SKM-1 (cell line): Measurements from ENCODE around the gene IDI1.
"Not testable (repeated sequence)": the region's sequence is repeated elsewhere in the genome, so short reads cannot be mapped to it uniquely, and the experiment has no call there.

ENCODE experiments used
- DNase-seq: peaks from one replicate; lab custom pipeline; 2025; ENCODE audit not compliant: unreplicated experiment; lab: John Stamatoyannopoulos, UW

The IDI1 gene

GRCh38 chr10:1064964-1065247 lies 16.0 kb upstream of the IDI1 start:
- no peak for DNase-seq

GRCh38 chr10:1063232-1063865 lies 14.4 kb upstream of the IDI1 start:
- DNase-seq = no peak

GRCh38 chr10:1061930-1062774 lies 13.2 kb upstream of the IDI1 start:
- no peak for DNase-seq

GRCh38 chr10:1059902-1060301 lies 11.0 kb upstream of the IDI1 start:
- no peak for DNase-seq

- DNase-seq = no peak
Observed at GRCh38 chr10:1058017-1058416, 9.1 kb upstream of the IDI1 start.

GRCh38 chr10:1057106-1057657 lies 8.3 kb upstream of the IDI1 start:
- peak; percentile 17 for DNase-seq

GRCh38 chr10:1056326-1057105 lies 7.6 kb upstream of the IDI1 start, which contains the start of gene WDR37:
TSS of gene WDR37 (plus strand) at chr10:1056385. CDS start at chr10:1072156, 15,771 bp downstream.
- no peak for DNase-seq

GRCh38 chr10:1054684-1055083 lies 5.8 kb upstream of the IDI1 start:
- no peak for DNase-seq

- no peak for DNase-seq
Observed at GRCh38 chr10:1050554-1050953, 1.6 kb upstream of the IDI1 start.

- no peak for DNase-seq
Observed at GRCh38 chr10:1050145-1050544, 1.2 kb upstream of the IDI1 start.

- no peak for DNase-seq
Observed at GRCh38 chr10:1049425-1049958, 573 bp upstream of the IDI1 start.

- no peak for DNase-seq
Observed at GRCh38 chr10:1048349-1048731, 579 bp downstream of the IDI1 start.

GRCh38 chr10:1047937-1048336 lies 982 bp downstream of the IDI1 start:
- no peak for DNase-seq

GRCh38 chr10:1045415-1045814 lies 3.5 kb downstream of the IDI1 start:
- no peak for DNase-seq

- DNase-seq = no peak
Observed at GRCh38 chr10:1044964-1045363, 4.0 kb downstream of the IDI1 start.

GRCh38 chr10:1044146-1044545 lies 4.8 kb downstream of the IDI1 start:
- DNase-seq = no peak

GRCh38 chr10:1043532-1043995 lies 5.4 kb downstream of the IDI1 start:
- no peak for DNase-seq

GRCh38 chr10:1041514-1041913 lies 7.4 kb downstream of the IDI1 start:
- DNase-seq = no peak

GRCh38 chr10:1040133-1040532 lies 8.8 kb downstream of the IDI1 start:
- DNase-seq = no peak

GRCh38 chr10:1038769-1039168 lies 10.2 kb downstream of the IDI1 start:
- not testable (repeated sequence) for DNase-seq

GRCh38 chr10:1037098-1037497 lies 11.8 kb downstream of the IDI1 start:
- DNase-seq = no peak
